GDM1 (cell line): ENCODE data around the gene SLC7A14.
"Not testable (repeated sequence)": the region's sequence is repeated elsewhere in the genome, so short reads cannot be mapped to it uniquely, and the experiment has no call there.

Experiments used
- DNase-seq: peaks from one replicate; lab custom pipeline; 2025; lab: John Stamatoyannopoulos, UW

The SLC7A14 gene

GRCh38 chr3:170593634-170594033 lies 7.8 kb upstream of the SLC7A14 start:
- DNase-seq = no peak

GRCh38 chr3:170589113-170589512 lies 3.2 kb upstream of the SLC7A14 start:
- no peak for DNase-seq

- no peak for DNase-seq
Measured at GRCh38 chr3:170585008-170585936, 603 bp downstream of the SLC7A14 start.

GRCh38 chr3:170584585-170585007 lies 1.3 kb downstream of the SLC7A14 start:
- peak; percentile 1 for DNase-seq

GRCh38 chr3:170579646-170580045 lies 6.2 kb downstream of the SLC7A14 start:
- DNase-seq = no peak

- no peak for DNase-seq
Measured at GRCh38 chr3:170572665-170573253, 13.1 kb downstream of the SLC7A14 start.

GRCh38 chr3:170567598-170567997 lies 18.3 kb downstream of the SLC7A14 start:
- DNase-seq = not testable (repeated sequence)

- no peak for DNase-seq
Measured at GRCh38 chr3:170566413-170566812, 19.5 kb downstream of the SLC7A14 start.

GRCh38 chr3:170565495-170565894 lies 20.4 kb downstream of the SLC7A14 start:
- no peak for DNase-seq

GRCh38 chr3:170564664-170565063 lies 21.2 kb downstream of the SLC7A14 start:
- no peak for DNase-seq

- no peak for DNase-seq
Measured at GRCh38 chr3:170563712-170564423, 22.0 kb downstream of the SLC7A14 start.

- no peak for DNase-seq
Measured at GRCh38 chr3:170562080-170562479, 23.8 kb downstream of the SLC7A14 start.

GRCh38 chr3:170560717-170561382 lies 25.0 kb downstream of the SLC7A14 start:
- no peak for DNase-seq

GRCh38 chr3:170560296-170560695 lies 25.6 kb downstream of the SLC7A14 start:
- no peak for DNase-seq

GRCh38 chr3:170558427-170558826 lies 27.4 kb downstream of the SLC7A14 start:
- no peak for DNase-seq

GRCh38 chr3:170555329-170555728 lies 30.5 kb downstream of the SLC7A14 start:
- DNase-seq = no peak

GRCh38 chr3:170553788-170554757 lies 31.8 kb downstream of the SLC7A14 start:
- no peak for DNase-seq

GRCh38 chr3:170551252-170551651 lies 34.6 kb downstream of the SLC7A14 start:
- no peak for DNase-seq

- no peak for DNase-seq
Measured at GRCh38 chr3:170542704-170543103, 43.2 kb downstream of the SLC7A14 start.

GRCh38 chr3:170539897-170540296 lies 46.0 kb downstream of the SLC7A14 start:
- DNase-seq = no peak

GRCh38 chr3:170536712-170537111 lies 49.2 kb downstream of the SLC7A14 start:
- no peak for DNase-seq
